ENCODE measurements around the gene MTSS2.

MTSS2 gene

DNA sequence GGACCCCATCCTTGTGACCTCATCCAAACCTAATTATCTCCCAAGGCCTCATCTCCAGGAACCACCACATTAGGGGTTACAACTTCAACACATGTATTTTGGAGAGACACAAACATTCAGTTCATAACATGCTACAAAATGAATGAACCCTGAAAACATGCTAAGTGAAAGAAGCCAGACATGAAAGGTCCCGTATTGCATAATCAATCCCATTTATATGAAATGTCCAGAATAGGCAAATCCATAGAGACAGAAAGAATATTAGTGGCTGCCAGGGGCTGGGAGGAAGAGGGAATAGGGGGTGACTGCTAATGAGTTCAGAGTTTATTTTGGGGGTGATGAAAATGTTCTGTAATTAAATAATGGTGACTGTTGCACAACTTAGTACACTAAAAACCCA, 43.2 kb downstream of the MTSS2 start:
- no peak for TF ChIP-seq CTCF (IDR thresholded peaks at IDR 0.05; ENCODE audit: borderline replicate concordance, insufficient read depth, low read depth, low read length)
- H3K4me3 ChIP-seq (ENCODE audit: low read depth, low read length): no peak overlapping the region

- no peak overlapping the region for H3K4me3 ChIP-seq (ENCODE audit: low read depth, low read length)
These were observed 46.8 kb downstream of the MTSS2 start for GRCh38 chr16:70638814-70639792.

More at GRCh38 chr16:70638814-70639792, 46.8 kb downstream of the MTSS2 start:
- TF ChIP-seq CTCF (IDR thresholded peaks at IDR 0.05; ENCODE audit: borderline replicate concordance, insufficient read depth, low read depth, low read length): no peak

Data from GM12875 (cell line).